GM23338 (cell line): Measurements from ENCODE around the gene CCND1. TPM values are rescaled to one million over a fixed set of nuclear protein-coding genes. Genes with fewer than 3 reads are reported as not detected.

Experiments used
- ATAC-seq: fragments of 200-7000 bp; cut with Tn5 transposase; 3 replicates; pipeline ENCODE4 v1.9.1; 2020
- DNase-seq: peaks from one replicate; pipeline ENCODE4 v3.0.0-alpha.2; 2015; ENCODE audit warnings: low spot score
- H2AFZ ChIP-seq: fragments of 200-600 bp; sonication (generic); 2 replicates; pipeline ENCODE4 v1.8.0; 2016; ENCODE audit warnings: antibody characterized with exemption, mild to moderate bottlenecking, moderate library complexity
- H3F3A ChIP-seq: fragments of 200-600 bp; sonication (generic); replicated peaks from 2 replicates; pipeline ENCODE4 v1.8.0; 2017; ENCODE audit warnings: antibody characterized with exemption, mixed run types, low read depth
- H3K27ac ChIP-seq: fragments of 200-600 bp; sonication (generic); 2 replicates; pipeline ENCODE4 v1.6.1; 2016; ENCODE audit warnings: low read depth
- H3K27me3 ChIP-seq: fragments of 200-600 bp; sonication (generic); 2 replicates; pipeline ENCODE4 v1.8.0; 2016; ENCODE audit warnings: mild to moderate bottlenecking, mixed run types, moderate library complexity; ENCODE audit not compliant: insufficient read depth
- H3K36me3 ChIP-seq: fragments of 200-600 bp; sonication (generic); 2 replicates; pipeline ENCODE4 v1.8.0; 2016; ENCODE audit warnings: mild to moderate bottlenecking; ENCODE audit not compliant: insufficient read depth
- H3K4me1 ChIP-seq: fragments of 200-600 bp; sonication (generic); 2 replicates; pipeline ENCODE4 v1.8.0; 2016; ENCODE audit warnings: mild to moderate bottlenecking, moderate library complexity; ENCODE audit not compliant: insufficient read depth
- H3K4me2 ChIP-seq: fragments of 200-600 bp; sonication (generic); 2 replicates; pipeline ENCODE4 v1.7.1; 2017; ENCODE audit warnings: mixed run types
- H3K4me3 ChIP-seq: fragments of 200-600 bp; sonication (generic); 2 replicates; pipeline ENCODE4 v1.6.1; 2016; ENCODE audit warnings: mixed run types
- H3K79me2 ChIP-seq: fragments of 200-600 bp; sonication (generic); replicated peaks from 2 replicates; pipeline ENCODE4 v1.8.0; 2017; ENCODE audit warnings: mild to moderate bottlenecking; ENCODE audit not compliant: insufficient read depth
- H3K9me2 ChIP-seq: fragments of 200-600 bp; sonication (generic); 2 replicates; pipeline ENCODE4 v1.8.0; 2017; ENCODE audit not compliant: insufficient read depth
- H4K20me1 ChIP-seq: fragments of 200-600 bp; sonication (generic); replicated peaks from 2 replicates; pipeline ENCODE4 v1.8.0; 2017; ENCODE audit warnings: mild to moderate bottlenecking; ENCODE audit not compliant: insufficient read depth
- H3K27ac Mint-ChIP-seq: 2 replicates; pipeline ENCODE4 v1.8.0; 2020; ENCODE audit warnings: inconsistent platforms, mild to moderate bottlenecking, moderate library complexity, mixed read lengths
- H3K27me3 Mint-ChIP-seq: 3 replicates; pipeline ENCODE4 v1.8.0; 2022; ENCODE audit warnings: low read depth, mild to moderate bottlenecking, moderate library complexity, mixed read lengths, inconsistent platforms; ENCODE audit not compliant: insufficient read depth, poor library complexity
- H3K36me3 Mint-ChIP-seq: 3 replicates; pipeline ENCODE4 v1.8.0; 2021; ENCODE audit warnings: low read depth, mild to moderate bottlenecking, inconsistent platforms, moderate library complexity, mixed read lengths
- H3K4me1 Mint-ChIP-seq: 3 replicates; pipeline ENCODE4 v1.8.0; 2020; ENCODE audit warnings: mild to moderate bottlenecking, inconsistent platforms, mixed read lengths
- H3K4me3 Mint-ChIP-seq: 3 replicates; pipeline ENCODE4 v1.8.0; 2021; ENCODE audit warnings: moderate library complexity, mild to moderate bottlenecking, inconsistent platforms, mixed read lengths
- H3K9me3 Mint-ChIP-seq: 3 replicates; pipeline ENCODE4 v1.8.0; 2020; ENCODE audit warnings: moderate library complexity, mild to moderate bottlenecking, inconsistent platforms, mixed read lengths
- CREB1 ChIP-seq: fragments of 250-450 bp; sonication (Bioruptor Pico); IDR thresholded peaks from 2 replicates; pipeline ENCODE4 v1.5.0; 2020; ENCODE audit warnings: low read depth, mild to moderate bottlenecking, moderate library complexity
- CTCF ChIP-seq, 2 experiments: fragments of 200-600 bp in 1 of 2; sonication (generic) in 1 of 2; conservative IDR thresholded peaks; 2 replicates each; pipeline versions ENCODE4 v1.5.1 to v1.6.1; 2016 to 2017; ENCODE audit warnings: antibody characterized with exemption in 2 of 2, low read depth in 2 of 2, mild to moderate bottlenecking in 2 of 2, moderate library complexity in 1 of 2
- EZH2 ChIP-seq: fragments of 200-600 bp; sonication (generic); IDR thresholded peaks from one replicate; pipeline ENCODE4 v1.8.0; 2017; ENCODE audit warnings: antibody characterized with exemption, mild to moderate bottlenecking, low read depth; ENCODE audit not compliant: unreplicated experiment
- JUNB ChIP-seq: IDR thresholded peaks from one replicate; pipeline ENCODE4 v1.6.1; 2016; ENCODE audit warnings: antibody characterized with exemption; ENCODE audit not compliant: unreplicated experiment
- ZNF462 ChIP-seq: fragments of 250-450 bp; sonication (Bioruptor Pico); IDR thresholded peaks from 2 replicates; pipeline ENCODE4 v1.5.0; 2020; ENCODE audit warnings: mild to moderate bottlenecking, moderate library complexity
- polyA plus RNA-seq: library from polyadenylated mRNA; unstranded; fragments of >200 nt; fragmentation: Nextera tagmentation; extraction: Ambion mirVana; gene quantifications from 2 replicates; pipeline ENCODE4 v1.2.1, GENCODE V29; 2016
- total RNA-seq: library from RNA; depleted of rRNA; stranded (reverse); fragments of >200 nt; shearing (Covaris generic); gene quantifications from 2 replicates; pipeline ENCODE4 v1.2.3, GENCODE V29; 2014

CCND1 gene
- total and polyA plus RNA-seq, 2 experiments from 2014 or later = 109 to 183 TPM

GRCh38 chr11:69630017-69630416 is 10.9 kb upstream of the CCND1 start (continued):
- no peak for TF ChIP-seq ZNF462 (CRISPR knock-in tag)

- DNase-seq = no peak
Observed at GRCh38 chr11:69630424-69630823, 10.5 kb upstream of the CCND1 start.

More at GRCh38 chr11:69630424-69630823, 10.5 kb upstream of the CCND1 start:
- Mint-ChIP-seq H3K27ac (no peak overlapping the region), H3K27me3 (peaks cover 13% of the 10 kb centered on the region), H3K9me3 (peaks cover 32% of the 10 kb centered on the region), H3K4me3 (no peak overlapping the region), H3K36me3 (peaks cover 14% of the 10 kb centered on the region; the same call in 2 of the 3 replicates), H3K4me1 (peaks cover 6% of the 10 kb centered on the region; the same call in 2 of the 3 replicates)
- no peaks in the 10 kb centered on the region for H4K20me1 ChIP-seq
- no peak for ATAC-seq
- no peak for TF ChIP-seq JUNB
- no peak for TF ChIP-seq EZH2
- TF ChIP-seq CTCF (conservative IDR thresholded peaks at IDR 0.05; ENCODE audit: low read depth in 2 of 2) = no peak
- no peak for TF ChIP-seq CREB1 (CRISPR knock-in tag)
- no peaks in the 10 kb centered on the region for H3K9me2 ChIP-seq
- H3K4me3 ChIP-seq = no peak overlapping the region
- H3K4me2 ChIP-seq = no peak overlapping the region
- H3K4me1 ChIP-seq = no peaks in the 10 kb centered on the region
- H3K36me3 ChIP-seq = no peaks in the 10 kb centered on the region
- no peaks in the 10 kb centered on the region for H3F3A ChIP-seq
- no peaks in the 10 kb centered on the region for H3K79me2 ChIP-seq
- H3K27me3 ChIP-seq = peaks cover 8% of the 10 kb centered on the region
- no peak overlapping the region for H3K27ac ChIP-seq
- H2AFZ ChIP-seq = no peak overlapping the region
